ENCODE measurements around the gene ZCCHC14. TPM values are rescaled to one million over a fixed set of nuclear protein-coding genes. Genes with fewer than 3 reads are reported as not detected.

ZCCHC14 gene
- total and polyA plus RNA-seq, 2 experiments from 2014 or later = 4.3 to 14.5 TPM

GRCh38 chr16:87418216-87418615 is 74.6 kb downstream of the ZCCHC14 start:
- no peaks in the 10 kb centered on the region for H3K36me3 ChIP-seq (replicated peaks; ENCODE audit: insufficient read depth, low read depth)
- TF ChIP-seq EZH2 (IDR thresholded peaks at IDR 0.05; ENCODE audit: borderline replicate concordance) = no peak
- H4K20me1 ChIP-seq (ENCODE audit: insufficient read depth, poor library complexity, severe bottlenecking) = peaks cover 2% of the 10 kb centered on the region
- WGBS (ENCODE audit: low lambda C conversion rate, missing lambda C conversion rate) = 83% methylated on average over 18 of the region's 18 CpGs
- no peaks in the 10 kb centered on the region for H3K9me2 ChIP-seq (replicated peaks; ENCODE audit: insufficient read depth)
- H3K9me3 ChIP-seq (ENCODE audit: low read depth) = no peaks in the 10 kb centered on the region
- no peak overlapping the region for H3K4me3 ChIP-seq
- peaks cover 6% of the 10 kb centered on the region for H3K4me1 ChIP-seq (ENCODE audit: insufficient read depth)
- H3K27me3 ChIP-seq = no peaks in the 10 kb centered on the region
- no peak overlapping the region for H2AFZ ChIP-seq
- H3K79me2 ChIP-seq = no peaks in the 10 kb centered on the region
- H3K27ac ChIP-seq = no peak overlapping the region
- DNase-seq (ENCODE audit: low spot score) = no peak
- H3K4me2 ChIP-seq = no peak overlapping the region

DNA sequence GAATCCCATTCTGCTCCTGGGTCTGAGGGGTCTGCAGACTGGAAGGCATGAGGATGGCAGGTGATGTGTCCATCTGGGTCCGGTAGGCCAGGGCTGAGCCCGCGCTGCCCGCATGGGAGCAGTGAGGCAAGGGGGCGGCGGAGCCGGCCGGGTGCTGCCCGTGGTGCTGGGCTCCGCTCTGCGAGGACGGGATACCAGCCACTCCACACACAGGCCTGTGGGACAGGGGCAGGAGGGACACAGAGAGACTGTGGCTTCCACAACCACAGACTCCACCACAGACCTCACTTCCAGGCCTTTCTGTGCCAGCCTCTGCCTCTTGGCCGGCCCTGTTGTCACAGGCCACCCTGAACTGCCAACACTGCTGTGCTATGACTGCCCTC is 75.3 kb downstream of the ZCCHC14 start:
- Histone ChIP-seq H4K20me1 (ENCODE audit: insufficient read depth, poor library complexity, severe bottlenecking) (peaks cover 2% of the 10 kb centered on the region), H3K4me3 (no peak overlapping the region), H2AFZ (no peak overlapping the region), H3K36me3 (replicated peaks; ENCODE audit: insufficient read depth, low read depth) (no peaks in the 10 kb centered on the region), H3K9me2 (replicated peaks; ENCODE audit: insufficient read depth) (no peaks in the 10 kb centered on the region), H3K9me3 (ENCODE audit: low read depth) (no peaks in the 10 kb centered on the region), H3K4me1 (ENCODE audit: insufficient read depth) (peaks cover 6% of the 10 kb centered on the region), H3K79me2 (no peaks in the 10 kb centered on the region), H3K27me3 (no peaks in the 10 kb centered on the region), H3K4me2 (no peak overlapping the region), H3K27ac (no peak overlapping the region)
- 94% methylated on average over 12 of the region's 13 CpGs for WGBS (ENCODE audit: low lambda C conversion rate, missing lambda C conversion rate)
- no peak for DNase-seq (ENCODE audit: low spot score)
- no peak for TF ChIP-seq EZH2phosphoT487 (IDR thresholded peaks at IDR 0.05; ENCODE audit: low read depth, severe bottlenecking, unreplicated experiment)

DNA sequence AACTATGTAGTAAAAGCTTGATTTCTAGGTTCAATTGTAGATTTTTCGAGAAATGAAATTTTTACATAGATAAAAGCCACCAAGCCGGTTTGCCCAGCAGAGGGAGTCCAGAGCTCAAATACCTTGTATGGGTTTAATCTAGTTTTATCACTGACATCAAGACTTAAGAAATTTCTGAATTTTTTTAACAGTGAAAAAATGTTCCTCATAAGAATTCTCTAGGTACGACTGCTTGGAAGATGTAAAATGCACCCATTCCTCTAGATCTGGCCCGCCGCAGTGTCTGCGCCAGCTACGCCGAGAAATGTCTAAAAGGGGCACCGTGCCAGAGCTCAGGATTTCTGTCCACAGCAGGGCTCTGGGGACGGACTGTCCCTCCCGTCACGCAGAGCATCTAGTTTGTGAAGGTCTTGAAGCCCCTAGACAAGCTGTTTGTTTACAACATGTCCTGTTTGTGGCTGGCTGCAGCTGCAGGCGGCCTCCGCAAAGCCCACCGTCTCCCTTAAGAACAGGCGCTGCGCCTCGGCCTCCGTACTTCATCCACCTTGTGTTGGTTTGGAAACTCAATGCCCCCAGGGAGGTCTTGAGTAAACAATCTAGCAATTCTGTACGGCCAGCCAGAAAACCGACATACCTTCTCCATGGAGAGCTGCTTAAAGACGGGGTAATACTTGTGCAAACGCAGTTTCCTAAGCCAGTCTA is 75.8 kb downstream of the ZCCHC14 start:
- Histone ChIP-seq H3K4me1 (ENCODE audit: insufficient read depth) (peaks cover 6% of the 10 kb centered on the region), H3K9me3 (ENCODE audit: low read depth) (no peaks in the 10 kb centered on the region), H3K27me3 (no peaks in the 10 kb centered on the region), H3K4me2 (no peak overlapping the region), H2AFZ (no peak overlapping the region), H3K9me2 (replicated peaks; ENCODE audit: insufficient read depth) (no peaks in the 10 kb centered on the region), H4K20me1 (ENCODE audit: insufficient read depth, poor library complexity, severe bottlenecking) (peaks cover 2% of the 10 kb centered on the region), H3K36me3 (replicated peaks; ENCODE audit: insufficient read depth, low read depth) (no peaks in the 10 kb centered on the region), H3K4me3 (no peak overlapping the region), H3K79me2 (no peaks in the 10 kb centered on the region), H3K27ac (no peak overlapping the region)
- peak; percentile 52 for DNase-seq (ENCODE audit: low spot score)
- TF ChIP-seq EZH2phosphoT487 (IDR thresholded peaks at IDR 0.05; ENCODE audit: low read depth, severe bottlenecking, unreplicated experiment) (no peak), CTCF (IDR thresholded peaks at IDR 0.05; ENCODE audit: poor library complexity) (peak; percentile 70)
- 76% methylated on average over 23 of the region's 23 CpGs for WGBS (ENCODE audit: low lambda C conversion rate, missing lambda C conversion rate)

DNA sequence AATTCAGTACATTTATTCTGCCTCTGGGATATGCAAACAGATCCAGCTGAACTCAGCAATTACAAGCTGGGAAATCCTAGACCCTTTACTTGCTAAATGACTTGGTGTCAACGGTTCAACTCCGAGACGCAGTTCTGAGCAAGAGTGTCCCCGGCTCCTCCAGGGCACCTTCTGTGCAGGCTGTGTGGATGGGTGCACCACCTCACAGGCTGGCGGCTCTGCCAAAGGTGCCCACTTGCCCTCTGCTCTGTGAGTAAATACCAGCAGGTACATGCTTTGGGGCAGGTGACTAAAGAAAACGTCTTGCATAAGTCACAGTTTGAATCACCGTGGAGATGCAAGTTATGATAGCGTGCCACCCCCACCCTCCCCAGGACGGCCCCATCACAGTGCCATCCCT is 77.4 kb downstream of the ZCCHC14 start:
- Histone ChIP-seq H3K4me1 (ENCODE audit: insufficient read depth) (peaks cover 6% of the 10 kb centered on the region), H3K4me2 (no peak overlapping the region), H3K79me2 (no peaks in the 10 kb centered on the region), H3K27me3 (no peaks in the 10 kb centered on the region), H2AFZ (no peak overlapping the region), H3K4me3 (no peak overlapping the region), H3K9me2 (replicated peaks; ENCODE audit: insufficient read depth) (no peaks in the 10 kb centered on the region), H3K9me3 (ENCODE audit: low read depth) (no peaks in the 10 kb centered on the region), H3K27ac (no peak overlapping the region), H4K20me1 (ENCODE audit: insufficient read depth, poor library complexity, severe bottlenecking) (peaks cover 2% of the 10 kb centered on the region), H3K36me3 (replicated peaks; ENCODE audit: insufficient read depth, low read depth) (no peaks in the 10 kb centered on the region)
- WGBS (ENCODE audit: low lambda C conversion rate, missing lambda C conversion rate) = 93% methylated on average over 9 of the region's 9 CpGs
- DNase-seq (ENCODE audit: low spot score) = no peak
- TF ChIP-seq EZH2 (IDR thresholded peaks at IDR 0.05; ENCODE audit: borderline replicate concordance) (no peak), EZH2phosphoT487 (IDR thresholded peaks at IDR 0.05; ENCODE audit: low read depth, severe bottlenecking, unreplicated experiment) (no peak), CTCF (IDR thresholded peaks at IDR 0.05; ENCODE audit: poor library complexity) (no peak)

All from hepatocyte (in vitro differentiated cells).